ENCODE measurements around the gene SYTL1.
A peak's percentile ranks its signal among the peaks of the same experiment; 100 is the strongest.

SYTL1 gene

DNA sequence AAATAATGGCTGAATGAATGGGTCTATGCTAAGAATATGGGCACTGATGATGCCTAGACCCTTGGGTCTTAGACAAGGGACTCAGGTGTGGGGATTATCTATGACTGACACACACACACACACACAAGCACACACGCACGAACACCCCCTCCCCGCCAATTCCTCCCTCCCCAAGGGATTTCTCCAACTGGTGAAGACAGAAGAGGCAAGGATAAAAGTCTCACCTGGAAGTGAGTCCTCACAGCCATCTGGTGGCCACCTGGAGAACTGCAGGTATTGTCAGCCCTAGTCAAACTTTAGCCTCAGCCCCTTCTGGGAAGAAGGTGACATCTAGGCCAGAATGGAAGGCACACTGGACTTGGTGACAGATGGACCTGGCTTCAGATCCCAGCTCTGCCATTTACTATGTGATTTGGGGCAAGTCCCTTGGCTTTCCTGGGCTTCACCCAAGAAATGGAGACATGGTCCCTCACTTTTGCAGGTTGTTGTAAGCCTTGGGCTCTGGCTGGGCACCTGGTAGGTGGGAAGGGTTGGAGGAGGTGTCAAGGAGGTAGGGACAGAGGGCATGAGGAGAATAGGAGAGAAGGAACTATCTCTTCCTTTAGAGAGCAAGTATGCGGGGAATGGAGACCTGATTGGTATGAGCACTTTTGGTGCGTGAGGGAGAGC, 46.6 kb downstream of the SYTL1 start:
- H3K4me3 ChIP-seq (replicated peaks; ENCODE audit: low read depth, low read length): no peak overlapping the region
- TF ChIP-seq CTCF (IDR thresholded peaks at IDR 0.05; ENCODE audit: low read length, missing control alignments): peak; percentile 95
- peak; percentile 56 for DNase-seq (ENCODE audit: low read depth)

DNA sequence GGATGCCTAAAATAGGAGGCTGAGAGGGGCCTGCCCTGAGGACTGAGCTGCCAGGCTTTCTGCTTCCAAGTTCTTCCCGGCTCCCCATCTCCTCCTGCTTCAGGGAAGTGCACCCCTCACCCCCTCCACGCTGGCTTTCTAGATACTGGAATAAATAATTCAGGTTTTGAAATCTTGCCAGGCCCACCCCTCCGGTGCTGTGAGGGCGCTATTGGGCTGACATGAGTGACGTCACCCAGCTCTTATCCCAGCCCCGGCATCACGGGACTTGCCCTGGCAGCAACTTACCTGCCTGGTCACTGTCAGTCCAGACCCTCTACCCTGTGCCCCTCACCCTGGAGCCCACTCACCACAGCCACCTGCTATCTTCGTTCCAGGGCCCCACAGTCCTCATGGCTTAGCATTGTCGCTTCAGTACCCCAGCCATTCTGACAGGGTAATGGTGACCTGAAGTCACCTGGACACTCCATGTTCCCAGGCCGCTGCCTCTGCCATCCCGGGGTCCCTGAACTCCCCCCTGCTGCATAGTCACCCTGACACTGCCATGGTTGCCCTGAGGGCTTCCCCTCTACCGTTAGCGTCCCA, 49.8 kb downstream of the SYTL1 start:
- peak overlapping the region; percentile 49 for H3K4me3 ChIP-seq (replicated peaks; ENCODE audit: low read depth, low read length)
- peak; percentile 59 for DNase-seq (ENCODE audit: low read depth)
- peak; percentile 2 for TF ChIP-seq CTCF (IDR thresholded peaks at IDR 0.05; ENCODE audit: low read length, missing control alignments)

DNA sequence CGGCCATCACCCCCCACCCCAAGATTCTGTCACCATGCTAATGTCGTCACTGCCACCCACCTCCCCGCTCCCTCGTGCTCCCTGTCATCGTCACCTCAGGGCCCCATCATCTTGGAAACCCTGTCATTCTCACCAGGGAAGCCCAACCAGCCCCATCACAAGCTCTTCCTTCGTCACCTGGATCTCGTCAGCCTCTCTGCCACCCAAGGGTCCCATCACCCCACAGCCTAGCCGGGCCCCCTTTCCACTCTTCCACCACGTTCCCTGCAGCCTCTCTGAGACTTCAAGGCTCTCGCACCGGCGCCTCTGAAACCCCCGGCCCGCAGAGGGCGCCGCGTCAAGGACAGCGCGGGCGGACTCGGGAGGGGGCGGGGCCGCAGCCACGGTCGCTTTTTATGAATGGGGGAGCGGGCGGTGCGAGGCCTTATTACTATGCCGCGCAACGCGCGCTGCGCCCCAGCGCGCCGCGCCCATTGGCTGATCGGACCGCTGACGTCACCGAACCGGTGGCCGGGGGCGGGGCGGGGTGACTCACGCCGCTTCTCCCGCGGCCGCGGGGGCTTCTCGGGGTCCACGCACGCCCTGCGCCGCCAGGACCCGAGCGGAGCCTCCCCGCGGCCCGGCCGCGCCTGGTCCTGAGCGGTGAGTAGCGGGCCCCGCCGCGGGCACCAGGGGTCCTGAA, 50.4 kb downstream of the SYTL1 start, which contains the start of gene GPR3:
TSS of gene GPR3 (plus strand) at position 527 of the 682 bp plus-strand sequence. CDS start 1,177 bp downstream, outside the sequence.
- TF ChIP-seq CTCF (IDR thresholded peaks at IDR 0.05; ENCODE audit: low read length, missing control alignments): peak; percentile 43
- peak within 1 kb of the TSS; percentile 66 for H3K4me3 ChIP-seq (replicated peaks; ENCODE audit: low read depth, low read length)
- DNase-seq (ENCODE audit: low read depth): peak; percentile 90

DNA sequence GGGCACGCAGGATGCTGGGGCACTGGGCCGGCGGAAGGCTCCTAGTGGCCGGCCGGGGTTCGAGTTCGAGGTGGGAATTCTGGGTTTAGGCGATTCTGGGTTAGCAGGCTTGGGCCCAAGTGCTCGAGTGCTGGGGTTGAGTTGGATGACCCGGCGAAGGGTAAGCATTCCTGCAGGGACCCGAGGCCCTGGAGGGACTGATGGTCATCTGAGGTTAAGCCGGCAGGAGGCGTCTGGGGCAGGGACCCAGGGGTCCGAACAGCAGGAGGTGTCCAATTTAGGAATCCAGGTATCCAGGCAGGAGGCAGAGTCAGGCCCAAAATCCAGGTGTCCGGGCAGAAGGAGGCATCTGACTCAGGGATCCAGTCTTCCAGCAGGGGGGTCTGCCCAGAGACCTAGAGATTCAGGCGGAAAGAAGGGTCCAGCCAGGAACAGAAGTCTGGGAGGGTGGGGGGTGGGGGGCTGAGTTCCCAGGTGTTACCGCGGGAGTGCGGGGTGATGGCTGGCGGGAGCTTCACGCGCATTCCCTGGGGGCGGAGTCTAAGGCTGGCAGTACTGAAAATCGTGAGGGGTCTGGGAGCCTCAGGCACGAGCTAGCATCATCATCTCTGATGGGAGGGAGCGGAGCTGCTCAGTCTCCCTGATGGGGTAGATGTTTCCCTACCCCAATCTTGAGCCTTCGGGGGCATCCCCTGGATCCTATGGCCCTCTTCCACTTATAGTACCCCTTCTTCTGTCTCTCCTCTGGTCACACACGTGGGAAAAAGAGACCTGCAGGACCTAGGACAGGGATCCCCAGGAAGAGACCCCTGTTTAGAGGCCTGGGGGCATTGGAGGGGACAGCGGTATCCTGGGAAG, 51.2 kb downstream of the SYTL1 start:
- peak overlapping the region; percentile 66 for H3K4me3 ChIP-seq (replicated peaks; ENCODE audit: low read depth, low read length)
- TF ChIP-seq CTCF (IDR thresholded peaks at IDR 0.05; ENCODE audit: low read length, missing control alignments): peak; percentile 28
- DNase-seq (ENCODE audit: low read depth): no peak

- no peak for TF ChIP-seq CTCF (IDR thresholded peaks at IDR 0.05; ENCODE audit: low read length, missing control alignments)
- DNase-seq (ENCODE audit: low read depth): no peak
- no peak overlapping the region for H3K4me3 ChIP-seq (replicated peaks; ENCODE audit: low read depth, low read length)
Measured at GRCh38 chr1:27393641-27394281, 51.9 kb downstream of the SYTL1 start.

DNA sequence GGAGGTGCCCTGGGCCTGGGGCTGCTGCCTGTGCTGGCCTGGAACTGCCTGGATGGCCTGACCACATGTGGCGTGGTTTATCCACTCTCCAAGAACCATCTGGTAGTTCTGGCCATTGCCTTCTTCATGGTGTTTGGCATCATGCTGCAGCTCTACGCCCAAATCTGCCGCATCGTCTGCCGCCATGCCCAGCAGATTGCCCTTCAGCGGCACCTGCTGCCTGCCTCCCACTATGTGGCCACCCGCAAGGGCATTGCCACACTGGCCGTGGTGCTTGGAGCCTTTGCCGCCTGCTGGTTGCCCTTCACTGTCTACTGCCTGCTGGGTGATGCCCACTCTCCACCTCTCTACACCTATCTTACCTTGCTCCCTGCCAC, 52.4 kb downstream of the SYTL1 start:
- TF ChIP-seq CTCF (IDR thresholded peaks at IDR 0.05; ENCODE audit: low read length, missing control alignments): no peak
- no peak for DNase-seq (ENCODE audit: low read depth)
- H3K4me3 ChIP-seq (replicated peaks; ENCODE audit: low read depth, low read length): no peak overlapping the region
